ENCODE measurements around the gene MYRFL. TPM values are rescaled to one million over a fixed set of nuclear protein-coding genes. Genes with fewer than 3 reads are reported as not detected.

The MYRFL gene
- total RNA-seq, 2 donors from 2014 or later = not detected

DNA sequence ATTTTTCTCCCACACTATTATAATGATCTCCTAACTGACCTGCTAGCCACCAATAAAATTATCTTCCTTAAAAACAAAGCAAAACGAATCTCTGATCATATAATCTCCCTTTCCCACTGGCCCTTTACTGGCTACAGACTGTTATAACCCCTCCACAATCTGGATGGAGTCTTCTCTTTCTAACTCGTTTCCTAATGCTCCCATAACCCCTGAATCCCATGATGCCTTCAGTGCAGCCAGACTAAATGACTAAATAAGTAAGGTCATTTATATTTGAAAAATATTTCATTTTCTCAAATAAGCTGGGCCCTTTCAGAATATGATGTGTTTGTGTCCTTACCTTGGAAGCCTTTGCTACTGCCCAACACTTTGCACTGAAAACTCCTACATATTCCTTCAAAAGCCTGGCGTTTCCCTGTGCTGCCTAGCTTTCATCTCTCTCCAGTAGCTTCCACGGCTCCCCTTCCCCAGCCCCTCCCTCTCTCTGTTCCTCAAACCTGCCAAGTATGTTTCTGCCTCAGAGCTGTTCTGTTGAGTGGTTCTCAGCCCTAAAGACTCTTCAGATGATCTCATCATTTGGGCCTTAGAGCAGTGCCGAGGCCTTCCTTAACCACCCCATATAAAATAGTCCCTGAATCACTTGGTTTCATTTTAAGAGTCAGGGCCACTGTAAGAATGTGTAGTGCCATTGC, 91.7 kb downstream of the MYRFL start:
- no peak for DNase-seq (ENCODE audit: low spot score)
- Histone ChIP-seq H3K27me3 (no peaks in the 10 kb centered on the region), H3K4me3 (no peak overlapping the region), H3K36me3 (no peaks in the 10 kb centered on the region), H3K9me3 (no peaks in the 10 kb centered on the region), H3K4me1 (no peaks in the 10 kb centered on the region), H3K27ac (peak overlapping the region; percentile 29 to 36)
- TF ChIP-seq, protein P1, sequence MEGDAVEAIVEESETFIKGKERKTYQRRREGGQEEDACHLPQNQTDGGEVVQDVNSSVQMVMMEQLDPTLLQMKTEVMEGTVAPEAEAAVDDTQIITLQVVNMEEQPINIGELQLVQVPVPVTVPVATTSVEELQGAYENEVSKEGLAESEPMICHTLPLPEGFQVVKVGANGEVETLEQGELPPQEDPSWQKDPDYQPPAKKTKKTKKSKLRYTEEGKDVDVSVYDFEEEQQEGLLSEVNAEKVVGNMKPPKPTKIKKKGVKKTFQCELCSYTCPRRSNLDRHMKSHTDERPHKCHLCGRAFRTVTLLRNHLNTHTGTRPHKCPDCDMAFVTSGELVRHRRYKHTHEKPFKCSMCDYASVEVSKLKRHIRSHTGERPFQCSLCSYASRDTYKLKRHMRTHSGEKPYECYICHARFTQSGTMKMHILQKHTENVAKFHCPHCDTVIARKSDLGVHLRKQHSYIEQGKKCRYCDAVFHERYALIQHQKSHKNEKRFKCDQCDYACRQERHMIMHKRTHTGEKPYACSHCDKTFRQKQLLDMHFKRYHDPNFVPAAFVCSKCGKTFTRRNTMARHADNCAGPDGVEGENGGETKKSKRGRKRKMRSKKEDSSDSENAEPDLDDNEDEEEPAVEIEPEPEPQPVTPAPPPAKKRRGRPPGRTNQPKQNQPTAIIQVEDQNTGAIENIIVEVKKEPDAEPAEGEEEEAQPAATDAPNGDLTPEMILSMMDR (IDR thresholded peaks at IDR 0.05) = no peak

DNA sequence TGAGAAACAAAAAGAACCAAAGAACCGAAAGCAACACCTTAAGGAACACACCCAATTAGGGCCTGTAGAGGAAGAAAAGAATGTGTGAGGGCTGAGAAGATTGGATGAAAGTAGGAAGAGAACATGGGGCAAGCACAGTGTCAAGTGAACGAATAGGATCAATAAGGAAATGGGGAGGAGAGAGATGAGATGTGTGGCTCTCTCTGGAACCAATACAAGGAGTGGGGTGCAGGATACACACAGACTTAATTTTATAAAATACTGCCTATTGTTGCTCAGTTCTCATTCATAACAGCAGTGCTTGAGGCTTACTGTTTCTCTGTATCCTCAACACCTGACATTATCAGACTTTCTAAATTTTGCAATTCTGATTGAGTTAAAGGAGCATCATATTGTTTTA, 93.3 kb downstream of the MYRFL start:
- no peak overlapping the region for H3K4me3 ChIP-seq
- no peak for DNase-seq (ENCODE audit: low spot score)
- no peaks in the 10 kb centered on the region for H3K27me3 ChIP-seq
- H3K27ac ChIP-seq = no peak overlapping the region
- H3K4me1 ChIP-seq = no peaks in the 10 kb centered on the region
- TF ChIP-seq, protein P1 (IDR thresholded peaks at IDR 0.05) = no peak
- no peaks in the 10 kb centered on the region for H3K9me3 ChIP-seq
- no peaks in the 10 kb centered on the region for H3K36me3 ChIP-seq

DNA sequence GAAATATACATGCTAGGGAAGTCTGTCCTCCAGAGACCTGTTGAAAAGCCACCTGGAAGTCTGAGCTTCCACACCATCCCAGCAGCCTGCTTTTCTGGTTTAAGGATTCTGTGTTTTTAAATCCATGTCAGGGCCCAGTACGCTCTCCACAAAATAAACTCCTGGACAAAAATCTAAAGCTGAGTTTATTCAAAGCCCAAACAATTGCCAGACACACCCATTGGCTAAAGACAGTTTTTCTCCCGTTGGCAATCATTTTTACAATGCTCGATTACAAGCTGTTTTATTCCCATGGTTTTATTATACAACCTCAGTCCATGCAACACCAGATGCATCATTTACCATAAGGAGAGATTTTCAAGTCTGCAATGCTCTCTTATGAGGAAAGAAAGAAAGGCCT, 94.5 kb downstream of the MYRFL start:
- H3K27me3 ChIP-seq = no peaks in the 10 kb centered on the region
- no peak overlapping the region for H3K4me3 ChIP-seq
- H3K4me1 ChIP-seq = no peaks in the 10 kb centered on the region
- no peak for DNase-seq (ENCODE audit: low spot score)
- no peaks in the 10 kb centered on the region for H3K36me3 ChIP-seq
- TF ChIP-seq, protein P1 (IDR thresholded peaks at IDR 0.05) = no peak
- no peak overlapping the region for H3K27ac ChIP-seq
- H3K9me3 ChIP-seq = no peaks in the 10 kb centered on the region

DNA sequence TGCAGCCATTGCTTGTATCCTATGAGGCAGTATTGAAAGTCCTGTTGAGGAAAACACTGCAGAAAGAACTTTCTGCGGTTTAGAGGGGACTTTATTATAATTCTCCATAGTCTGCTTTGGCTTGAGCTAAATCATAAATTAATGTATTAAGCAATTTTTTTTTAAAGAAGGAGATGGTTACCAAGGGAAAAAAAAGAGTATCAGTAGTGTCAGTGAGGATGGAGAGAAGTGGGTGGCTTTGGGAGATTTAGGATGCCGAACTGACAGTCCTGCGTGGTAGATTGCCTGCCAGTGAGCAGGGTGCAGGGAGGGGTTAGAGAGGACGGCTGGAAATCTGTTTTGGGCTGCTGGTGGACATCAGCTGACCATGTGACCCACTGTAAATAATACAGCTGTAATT, 96.8 kb downstream of the MYRFL start:
- Histone ChIP-seq H3K27ac (no peak overlapping the region), H3K9me3 (no peaks in the 10 kb centered on the region), H3K4me1 (no peaks in the 10 kb centered on the region), H3K36me3 (no peaks in the 10 kb centered on the region), H3K27me3 (no peaks in the 10 kb centered on the region), H3K4me3 (no peak overlapping the region)
- DNase-seq (ENCODE audit: low spot score) = no peak
- TF ChIP-seq, protein P1 (IDR thresholded peaks at IDR 0.05) = no peak

DNA sequence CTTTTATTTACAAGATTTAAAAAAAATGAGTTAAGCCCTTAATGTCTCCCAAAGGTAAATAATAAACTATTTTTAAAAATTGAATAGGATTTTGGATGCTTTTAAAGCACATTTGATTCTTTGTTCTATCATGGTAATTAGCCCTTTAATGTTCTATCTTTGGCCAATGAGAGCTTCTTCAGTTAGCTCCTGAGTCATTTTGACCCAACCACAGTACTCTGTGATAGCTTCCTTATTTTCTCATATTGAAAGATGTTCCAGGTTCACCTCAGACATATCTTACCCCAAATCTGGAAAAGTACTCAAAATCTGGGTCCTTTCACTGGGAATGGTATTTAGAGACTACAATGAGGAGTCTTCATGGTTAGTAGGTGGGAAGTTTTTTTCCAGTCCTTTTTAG, 98.0 kb downstream of the MYRFL start:
- Histone ChIP-seq H3K27ac (no peak overlapping the region), H3K36me3 (no peaks in the 10 kb centered on the region), H3K4me1 (no peaks in the 10 kb centered on the region), H3K9me3 (no peaks in the 10 kb centered on the region), H3K27me3 (no peaks in the 10 kb centered on the region), H3K4me3 (no peak overlapping the region)
- no peak for DNase-seq (ENCODE audit: low spot score)
- TF ChIP-seq, protein P1 (IDR thresholded peaks at IDR 0.05) = no peak

DNA sequence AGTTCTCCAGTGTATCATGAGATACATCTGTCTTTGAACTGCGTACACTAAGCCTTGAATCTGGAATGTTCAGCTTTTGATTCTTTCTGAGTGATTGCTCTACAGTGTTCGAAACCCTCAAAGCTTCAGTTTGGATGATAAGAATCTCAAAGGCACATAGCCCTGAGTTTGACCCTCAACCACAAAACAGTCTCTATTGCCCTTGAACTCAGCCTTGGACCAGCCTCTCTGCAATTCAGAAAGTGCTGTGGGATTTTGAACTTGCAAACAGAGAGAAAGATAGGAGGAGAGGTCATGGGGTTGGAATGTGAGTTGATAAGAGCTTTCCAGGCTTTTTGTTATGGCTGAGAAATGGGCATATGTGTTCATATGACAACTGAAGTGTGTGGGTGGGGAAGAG, 100.3 kb downstream of the MYRFL start:
- H3K27ac ChIP-seq = no peak overlapping the region
- no peaks in the 10 kb centered on the region for H3K9me3 ChIP-seq
- no peaks in the 10 kb centered on the region for H3K36me3 ChIP-seq
- TF ChIP-seq, protein P1 (IDR thresholded peaks at IDR 0.05) = no peak
- no peaks in the 10 kb centered on the region for H3K27me3 ChIP-seq
- H3K4me1 ChIP-seq = no peaks in the 10 kb centered on the region
- no peak for DNase-seq (ENCODE audit: low spot score)
- H3K4me3 ChIP-seq = no peak overlapping the region
